OCI-LY1 (cell line): ENCODE measurements around the gene ITGB8.
A peak's percentile ranks its signal among the peaks of the same experiment; 100 is the strongest.

Experiments
- H2AFZ ChIP-seq: fragments of 200-600 bp; sonication (generic), shearing (Covaris generic); 2 replicates; pipeline ENCODE4 v1.6.0; 2014; ENCODE audit warnings: antibody characterized with exemption, mild to moderate bottlenecking, low read length
- H3F3A ChIP-seq: fragments of 200-600 bp; sonication (generic), shearing (Covaris generic); 2 replicates; pipeline ENCODE4 v1.6.0; 2014; ENCODE audit warnings: mild to moderate bottlenecking, antibody characterized with exemption, low read length, moderate library complexity; ENCODE audit not compliant: insufficient read depth
- H3K27ac ChIP-seq: fragments of 200-600 bp; sonication (generic); 2 replicates; pipeline ENCODE4 v1.5.1; 2014; ENCODE audit warnings: low read length, mixed run types, mild to moderate bottlenecking, low read depth; ENCODE audit not compliant: poor library complexity, severe bottlenecking
- H3K27me3 ChIP-seq: fragments of 200-600 bp; sonication (generic); 2 replicates; pipeline ENCODE4 v1.6.0; 2014; ENCODE audit warnings: antibody characterized with exemption, mild to moderate bottlenecking, low read length, moderate library complexity; ENCODE audit not compliant: insufficient read depth
- H3K36me3 ChIP-seq: fragments of 200-600 bp; sonication (generic); 2 replicates; pipeline ENCODE4 v1.6.1; 2014; ENCODE audit warnings: mild to moderate bottlenecking, antibody characterized with exemption, low read length, moderate library complexity, mixed read lengths; ENCODE audit not compliant: insufficient read depth
- H3K4me1 ChIP-seq: fragments of 200-600 bp; sonication (generic); 2 replicates; pipeline ENCODE4 v1.5.1; 2014; ENCODE audit warnings: mild to moderate bottlenecking, low read length, moderate library complexity; ENCODE audit not compliant: insufficient read depth, severe bottlenecking
- H3K4me2 ChIP-seq: fragments of 200-600 bp; sonication (generic), shearing (Covaris generic); 2 replicates; pipeline ENCODE4 v1.6.1; 2014; ENCODE audit warnings: low read length
- H3K4me3 ChIP-seq: fragments of 200-600 bp; sonication (generic); 2 replicates; pipeline ENCODE4 v1.5.1; 2014; ENCODE audit warnings: low read length, low read depth, mild to moderate bottlenecking, mixed read lengths; ENCODE audit not compliant: poor library complexity, severe bottlenecking
- H3K79me2 ChIP-seq: fragments of 200-600 bp; shearing (Covaris generic); 2 replicates; pipeline ENCODE4 v1.6.1; 2016; ENCODE audit warnings: mixed run types, low read length, mixed read lengths; ENCODE audit not compliant: insufficient read depth
- H3K9ac ChIP-seq: fragments of 200-600 bp; sonication (generic), shearing (Covaris generic); 2 replicates; pipeline ENCODE4 v1.6.1; 2014; ENCODE audit warnings: mild to moderate bottlenecking, low read length, mixed read lengths
- H3K9me2 ChIP-seq: fragments of 200-600 bp; sonication (generic), shearing (Covaris generic); 2 replicates; pipeline ENCODE4 v1.6.1; 2014; ENCODE audit warnings: low read depth, mild to moderate bottlenecking, low read length, mixed read lengths
- H3K9me3 ChIP-seq: fragments of 200-600 bp; shearing (Covaris generic); 2 replicates; pipeline ENCODE4 v1.6.1; 2014; ENCODE audit warnings: low read length, mixed read lengths
- H4K20me1 ChIP-seq: fragments of 200-600 bp; sonication (generic), shearing (Covaris generic); 2 replicates; pipeline ENCODE4 v1.6.0; 2016; ENCODE audit warnings: mild to moderate bottlenecking, low read length; ENCODE audit not compliant: insufficient read depth
- CTCF ChIP-seq: fragments of 200-600 bp; sonication (generic), shearing (Covaris generic); IDR thresholded peaks from 2 replicates; pipeline ENCODE4 v1.5.1; 2017; ENCODE audit warnings: mild to moderate bottlenecking, antibody characterized with exemption, low read length, moderate library complexity, mixed read lengths
- EZH2 ChIP-seq: fragments of 200-600 bp; sonication (generic), shearing (Covaris generic); IDR thresholded peaks from 2 replicates; pipeline ENCODE4 v1.8.0; 2017; ENCODE audit warnings: borderline replicate concordance, mixed run types, mild to moderate bottlenecking, antibody characterized with exemption, low read length, moderate library complexity, mixed read lengths

Gene ITGB8

GRCh38 chr7:20352573-20353306 lies 22.0 kb downstream of the ITGB8 start:
- H2AFZ ChIP-seq: no peak overlapping the region
- no peaks in the 10 kb centered on the region for H3F3A ChIP-seq
- no peak overlapping the region for H3K4me2 ChIP-seq
- no peaks in the 10 kb centered on the region for H4K20me1 ChIP-seq
- H3K9ac ChIP-seq: no peak overlapping the region
- no peaks in the 10 kb centered on the region; the same call in 1 of the 2 replicates for H3K36me3 ChIP-seq
- no peaks in the 10 kb centered on the region for H3K79me2 ChIP-seq
- H3K4me1 ChIP-seq: peaks cover 22% of the 10 kb centered on the region
- H3K27ac ChIP-seq: no peak overlapping the region
- TF ChIP-seq CTCF (no peak), EZH2 (no peak)
- no peaks in the 10 kb centered on the region for H3K27me3 ChIP-seq
- H3K9me2 ChIP-seq: no peaks in the 10 kb centered on the region
- no peak overlapping the region for H3K4me3 ChIP-seq
- no peaks in the 10 kb centered on the region for H3K9me3 ChIP-seq

- no peaks in the 10 kb centered on the region for H3K79me2 ChIP-seq
- TF ChIP-seq CTCF (no peak), EZH2 (no peak)
- H3K4me1 ChIP-seq: peaks cover 22% of the 10 kb centered on the region
- no peaks in the 10 kb centered on the region for H3K9me3 ChIP-seq
- no peaks in the 10 kb centered on the region for H4K20me1 ChIP-seq
- H3K27me3 ChIP-seq: no peaks in the 10 kb centered on the region
- H3F3A ChIP-seq: no peaks in the 10 kb centered on the region
- H3K9me2 ChIP-seq: no peaks in the 10 kb centered on the region
- no peak overlapping the region for H3K27ac ChIP-seq
- H2AFZ ChIP-seq: no peak overlapping the region
- H3K9ac ChIP-seq: no peak overlapping the region
- no peaks in the 10 kb centered on the region; the same call in 1 of the 2 replicates for H3K36me3 ChIP-seq
- H3K4me2 ChIP-seq: peak overlapping the region; percentile 16; the same call in 1 of the 2 replicates
- H3K4me3 ChIP-seq: no peak overlapping the region
Measured at GRCh38 chr7:20354610-20355528, 24.2 kb downstream of the ITGB8 start.

- Histone ChIP-seq H3K4me3 (no peak overlapping the region), H3F3A (no peaks in the 10 kb centered on the region)
Measured at GRCh38 chr7:20358106-20358505, 27.4 kb downstream of the ITGB8 start.

More at GRCh38 chr7:20358106-20358505, 27.4 kb downstream of the ITGB8 start:
- Histone ChIP-seq H4K20me1 (no peaks in the 10 kb centered on the region), H3K27ac (no peak overlapping the region), H3K9ac (no peak overlapping the region), H3K27me3 (no peaks in the 10 kb centered on the region), H3K4me1 (peaks cover 17% of the 10 kb centered on the region), H3K9me3 (no peaks in the 10 kb centered on the region), H3K79me2 (no peaks in the 10 kb centered on the region), H3K36me3 (no peaks in the 10 kb centered on the region), H3K9me2 (no peaks in the 10 kb centered on the region), H2AFZ (no peak overlapping the region), H3K4me2 (no peak overlapping the region)
- no peak for TF ChIP-seq EZH2
- no peak for TF ChIP-seq CTCF
